ENCODE data around the gene ALS2. TPM values are rescaled to one million over a fixed set of nuclear protein-coding genes. Genes with fewer than 3 reads are reported as not detected.
A peak's percentile ranks its signal among the peaks of the same experiment; 100 is the strongest.

ALS2 gene
- total RNA-seq, 4 donors from 2014 or later: 20.4 to 33.8 (median 29.2) TPM

DNA sequence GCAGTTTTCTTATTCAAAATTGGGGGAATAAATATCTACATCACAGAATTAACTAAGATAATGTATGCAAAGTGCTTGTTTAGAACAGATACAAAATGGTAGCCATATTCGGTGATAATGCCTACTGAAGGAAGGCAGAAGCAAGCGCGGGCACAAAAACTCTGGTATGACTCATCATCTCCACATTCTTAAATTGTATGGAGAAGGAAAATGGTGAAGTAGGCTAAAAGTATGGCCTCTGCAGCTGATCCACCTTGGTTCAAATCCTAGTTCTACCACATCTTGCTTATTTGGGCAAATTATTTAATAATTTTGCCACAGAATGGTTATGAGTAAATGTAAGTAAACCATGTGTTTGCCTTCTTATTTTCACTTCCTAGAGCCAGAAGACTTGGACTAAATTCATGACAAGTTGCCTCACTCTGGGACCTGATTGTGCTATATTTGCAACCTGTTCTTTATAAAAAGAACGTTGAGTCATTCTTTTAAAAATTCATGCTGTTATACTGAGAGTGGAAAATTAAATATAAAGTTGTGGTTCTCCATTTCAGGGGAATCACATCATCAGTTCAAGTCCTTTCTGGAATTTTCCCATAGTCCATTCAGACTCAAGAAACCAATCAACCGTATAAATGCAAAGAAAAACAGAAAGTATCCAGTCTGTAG, 16.6 kb upstream of the ALS2 start:
- Histone ChIP-seq H3K27ac (no peak overlapping the region), H3K4me1 (no peaks in the 10 kb centered on the region), H3K4me3 (no peak overlapping the region), H3K27me3 (no peaks in the 10 kb centered on the region), H3K9me3 (no peaks in the 10 kb centered on the region), H3K36me3 (no peaks in the 10 kb centered on the region)
- TF ChIP-seq, protein P1, sequence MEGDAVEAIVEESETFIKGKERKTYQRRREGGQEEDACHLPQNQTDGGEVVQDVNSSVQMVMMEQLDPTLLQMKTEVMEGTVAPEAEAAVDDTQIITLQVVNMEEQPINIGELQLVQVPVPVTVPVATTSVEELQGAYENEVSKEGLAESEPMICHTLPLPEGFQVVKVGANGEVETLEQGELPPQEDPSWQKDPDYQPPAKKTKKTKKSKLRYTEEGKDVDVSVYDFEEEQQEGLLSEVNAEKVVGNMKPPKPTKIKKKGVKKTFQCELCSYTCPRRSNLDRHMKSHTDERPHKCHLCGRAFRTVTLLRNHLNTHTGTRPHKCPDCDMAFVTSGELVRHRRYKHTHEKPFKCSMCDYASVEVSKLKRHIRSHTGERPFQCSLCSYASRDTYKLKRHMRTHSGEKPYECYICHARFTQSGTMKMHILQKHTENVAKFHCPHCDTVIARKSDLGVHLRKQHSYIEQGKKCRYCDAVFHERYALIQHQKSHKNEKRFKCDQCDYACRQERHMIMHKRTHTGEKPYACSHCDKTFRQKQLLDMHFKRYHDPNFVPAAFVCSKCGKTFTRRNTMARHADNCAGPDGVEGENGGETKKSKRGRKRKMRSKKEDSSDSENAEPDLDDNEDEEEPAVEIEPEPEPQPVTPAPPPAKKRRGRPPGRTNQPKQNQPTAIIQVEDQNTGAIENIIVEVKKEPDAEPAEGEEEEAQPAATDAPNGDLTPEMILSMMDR (IDR thresholded peaks at IDR 0.05): no peak
- no peak for TF ChIP-seq POLR2A (IDR thresholded peaks at IDR 0.05)
- DNase-seq: no peak

DNA sequence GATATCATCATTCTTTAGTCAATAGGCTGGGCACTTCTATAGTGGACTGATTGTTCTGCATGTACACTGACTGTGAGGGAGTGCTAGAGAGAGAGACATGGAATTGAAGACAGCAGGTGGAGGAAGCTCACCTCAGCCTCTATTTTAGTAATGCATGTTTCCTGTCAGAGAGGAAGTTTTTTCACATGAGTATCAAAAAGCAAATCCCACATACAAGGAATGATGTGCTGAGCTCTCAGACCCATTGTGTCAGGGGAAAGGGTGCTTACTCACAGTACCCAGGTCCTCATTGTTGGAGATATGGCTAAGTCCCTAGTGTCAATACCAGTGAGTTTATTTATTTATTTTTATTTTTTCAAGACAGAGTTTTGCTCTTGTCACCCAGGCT, 15.7 kb upstream of the ALS2 start:
- Histone ChIP-seq H3K9me3 (no peaks in the 10 kb centered on the region), H3K4me1 (no peaks in the 10 kb centered on the region), H3K27ac (no peak overlapping the region), H3K36me3 (no peaks in the 10 kb centered on the region), H3K4me3 (no peak overlapping the region), H3K27me3 (no peaks in the 10 kb centered on the region)
- TF ChIP-seq POLR2A (IDR thresholded peaks at IDR 0.05): no peak
- TF ChIP-seq, protein P1 (IDR thresholded peaks at IDR 0.05): no peak
- DNase-seq: no peak

DNA sequence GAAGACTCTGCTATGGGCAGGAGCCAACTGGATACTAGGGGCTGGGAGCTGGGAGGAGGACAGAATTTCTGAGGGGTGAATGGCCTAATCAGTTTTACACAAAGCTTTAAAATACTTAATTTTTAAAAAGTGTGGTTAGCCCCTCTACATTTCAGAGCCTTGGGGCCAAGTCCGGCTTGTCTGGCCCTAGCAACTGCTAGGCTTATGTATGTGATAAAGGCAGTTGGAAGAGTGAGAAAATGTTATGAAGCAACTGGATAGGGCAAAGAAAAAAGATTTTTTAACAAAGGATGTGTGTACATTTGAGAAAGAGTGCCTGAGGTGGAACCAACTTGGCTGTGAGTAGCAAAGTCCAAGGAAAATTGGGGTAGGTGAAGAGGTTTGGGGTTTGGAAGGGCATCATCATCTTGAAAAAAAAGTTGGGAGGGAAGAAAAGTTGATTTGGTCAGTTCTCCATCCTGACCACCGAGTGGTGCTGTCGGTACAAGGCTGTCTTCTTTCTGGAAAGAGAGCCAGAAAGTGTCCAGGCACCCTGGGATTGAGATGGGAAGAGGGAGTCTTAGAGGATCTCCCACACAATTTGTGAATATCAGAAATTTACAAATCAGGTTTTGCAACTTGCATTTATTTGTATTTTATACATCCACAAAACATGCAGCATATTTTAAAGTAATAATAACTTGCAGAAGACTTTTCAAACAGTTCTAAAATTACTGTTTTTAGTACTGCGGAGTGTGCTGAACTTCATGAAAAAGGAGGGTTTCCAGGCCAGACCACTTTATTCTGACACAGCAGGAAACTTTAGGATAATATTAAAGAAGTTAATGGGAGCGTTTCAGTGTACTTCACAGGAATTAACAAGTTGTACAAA, 15.1 kb upstream of the ALS2 start:
- Histone ChIP-seq H3K4me3 (no peak overlapping the region), H3K36me3 (no peaks in the 10 kb centered on the region), H3K27ac (no peak overlapping the region), H3K27me3 (no peaks in the 10 kb centered on the region), H3K9me3 (no peaks in the 10 kb centered on the region), H3K4me1 (no peaks in the 10 kb centered on the region)
- TF ChIP-seq POLR2A (IDR thresholded peaks at IDR 0.05): no peak
- TF ChIP-seq, protein P1 (IDR thresholded peaks at IDR 0.05): peak in 4 of 6 experiments; percentile 34 to 64 (median 54)
- DNase-seq: no peak

DNA sequence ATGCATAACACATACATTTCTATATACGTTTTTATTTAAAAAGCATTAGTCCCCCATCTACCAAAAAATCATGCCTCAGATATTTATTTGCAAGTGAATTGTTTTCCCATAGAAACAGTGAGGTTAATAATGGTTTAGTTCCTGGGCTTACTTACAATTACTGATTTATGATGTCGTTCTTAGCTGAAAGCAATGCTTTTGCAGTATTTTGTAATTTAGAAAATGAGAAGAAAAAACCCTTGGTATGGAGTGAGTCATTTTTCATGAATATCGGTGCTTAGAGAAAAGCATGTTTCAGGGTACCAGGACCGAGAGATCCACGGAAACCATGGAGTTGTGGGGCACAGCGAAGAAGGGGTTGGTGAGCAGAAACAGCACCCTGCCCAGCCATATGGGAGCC, 13.6 kb upstream of the ALS2 start:
- TF ChIP-seq, protein P1 (IDR thresholded peaks at IDR 0.05): no peak
- TF ChIP-seq POLR2A (IDR thresholded peaks at IDR 0.05): no peak
- Histone ChIP-seq H3K27me3 (no peaks in the 10 kb centered on the region), H3K4me3 (no peak overlapping the region), H3K27ac (no peak overlapping the region), H3K9me3 (no peaks in the 10 kb centered on the region), H3K4me1 (no peaks in the 10 kb centered on the region), H3K36me3 (no peaks in the 10 kb centered on the region)
- no peak for DNase-seq

DNA sequence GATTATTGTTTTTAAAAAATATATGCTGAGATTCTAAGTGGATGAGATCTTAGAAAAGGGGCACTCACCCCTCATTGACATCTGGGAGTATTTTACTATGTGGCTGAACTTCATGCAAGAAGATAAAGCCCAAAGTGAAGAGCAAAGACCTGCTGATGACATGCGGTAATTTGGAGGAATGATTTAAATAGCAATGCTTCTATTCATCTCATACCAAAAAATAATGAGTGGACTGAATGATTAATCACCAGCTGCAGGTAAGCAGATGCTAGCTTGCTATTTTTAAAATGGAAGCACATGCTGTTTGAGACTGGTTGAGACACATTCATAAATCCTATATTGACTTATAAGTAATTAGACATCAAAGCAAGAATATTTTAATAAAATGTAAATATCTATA, 12.9 kb upstream of the ALS2 start:
- TF ChIP-seq, protein P1 (IDR thresholded peaks at IDR 0.05): no peak
- TF ChIP-seq POLR2A (IDR thresholded peaks at IDR 0.05): no peak
- Histone ChIP-seq H3K9me3 (no peaks in the 10 kb centered on the region), H3K27ac (no peak overlapping the region), H3K4me1 (no peaks in the 10 kb centered on the region), H3K27me3 (no peaks in the 10 kb centered on the region), H3K36me3 (no peaks in the 10 kb centered on the region), H3K4me3 (no peak overlapping the region)
- DNase-seq: no peak
